GM12874 (cell line): ENCODE data around the gene LSP1.

Experiments used
- CTCF ChIP-seq: IDR thresholded peaks from 2 replicates; pipeline ENCODE4 v1.5.1; 2011; ENCODE audit warnings: low read depth, mild to moderate bottlenecking, control low read depth, low read length, moderate library complexity; ENCODE audit not compliant: insufficient read depth

Gene LSP1

GRCh38 chr11:1826552-1827094 lies 26.3 kb upstream of the LSP1 start:
- no peak for TF ChIP-seq CTCF

GRCh38 chr11:1827095-1827813 lies 25.6 kb upstream of the LSP1 start:
- TF ChIP-seq CTCF = no peak

GRCh38 chr11:1827931-1828330 lies 25.0 kb upstream of the LSP1 start:
- TF ChIP-seq CTCF = no peak

GRCh38 chr11:1828542-1828941 lies 24.3 kb upstream of the LSP1 start:
- TF ChIP-seq CTCF = no peak

- no peak for TF ChIP-seq CTCF
Observed at GRCh38 chr11:1829039-1829820, 23.7 kb upstream of the LSP1 start.

GRCh38 chr11:1830004-1830321 lies 22.9 kb upstream of the LSP1 start:
- TF ChIP-seq CTCF = no peak

GRCh38 chr11:1830322-1831223 lies 22.3 kb upstream of the LSP1 start:
- no peak for TF ChIP-seq CTCF
